Loucy (cell line): ENCODE measurements around the gene FOXK2.

Source experiments
- H2AFZ ChIP-seq: fragments of 200-600 bp; sonication (generic); 2 replicates; pipeline ENCODE4 v1.6.0; 2016; ENCODE audit warnings: antibody characterized with exemption, mild to moderate bottlenecking, low read length, moderate library complexity
- H3F3A ChIP-seq: fragments of 200-600 bp; 2 replicates; pipeline ENCODE4 v1.6.0; 2016; ENCODE audit warnings: antibody characterized with exemption, low read depth, mild to moderate bottlenecking
- H3K27me3 ChIP-seq: fragments of 200-600 bp; sonication (generic); 2 replicates; pipeline ENCODE4 v1.6.1; 2014; ENCODE audit warnings: low read length, mild to moderate bottlenecking; ENCODE audit not compliant: insufficient read depth, poor library complexity, severe bottlenecking
- H3K36me3 ChIP-seq: fragments of 200-600 bp; sonication (generic); 2 replicates; pipeline ENCODE4 v1.6.1; 2016; ENCODE audit warnings: low read length; ENCODE audit not compliant: insufficient read depth
- H3K4me1 ChIP-seq: fragments of 200-600 bp; sonication (generic); 2 replicates; pipeline ENCODE4 v1.5.1; 2014; ENCODE audit warnings: low read length, mild to moderate bottlenecking; ENCODE audit not compliant: insufficient read depth, poor library complexity, severe bottlenecking
- H3K4me2 ChIP-seq: fragments of 200-600 bp; sonication (generic); 2 replicates; pipeline ENCODE4 v1.6.0; 2014; ENCODE audit warnings: antibody characterized with exemption, low read length, low read depth, mild to moderate bottlenecking; ENCODE audit not compliant: poor library complexity, severe bottlenecking
- H3K4me3 ChIP-seq: fragments of 200-600 bp; sonication (generic); 2 replicates; pipeline ENCODE4 v1.5.1; 2014; ENCODE audit warnings: low read length, mild to moderate bottlenecking, mixed read lengths; ENCODE audit not compliant: poor library complexity, severe bottlenecking
- H3K79me2 ChIP-seq: fragments of 200-600 bp; sonication (generic); 2 replicates; pipeline ENCODE4 v1.6.1; 2014; ENCODE audit warnings: low read length; ENCODE audit not compliant: insufficient read depth
- H3K9ac ChIP-seq: fragments of 200-600 bp; sonication (generic); 2 replicates; pipeline ENCODE4 v1.6.0; 2014; ENCODE audit warnings: mild to moderate bottlenecking, low read depth, low read length, moderate library complexity; ENCODE audit not compliant: poor library complexity, severe bottlenecking
- H3K9me2 ChIP-seq: fragments of 200-600 bp; sonication (generic); replicated peaks from 2 replicates; pipeline ENCODE4 v1.6.1; 2016; ENCODE audit warnings: low read depth, low read length, mixed read lengths
- H3K9me3 ChIP-seq: fragments of 200-600 bp; sonication (generic); 2 replicates; pipeline ENCODE4 v1.6.1; 2014; ENCODE audit warnings: mild to moderate bottlenecking, antibody characterized with exemption, low read length, low read depth; ENCODE audit not compliant: insufficient read depth
- H4K20me1 ChIP-seq: fragments of 200-600 bp; sonication (generic); 2 replicates; pipeline ENCODE4 v1.6.0; 2014; ENCODE audit warnings: antibody characterized with exemption, low read length, mild to moderate bottlenecking; ENCODE audit not compliant: insufficient read depth, poor library complexity, severe bottlenecking
- EZH2phosphoT487 ChIP-seq: fragments of 200-600 bp; IDR thresholded peaks from 2 replicates; pipeline ENCODE4 v1.6.1; 2018; ENCODE audit warnings: antibody characterized with exemption, mild to moderate bottlenecking, moderate library complexity, borderline replicate concordance
- TF ChIP-seq, protein P1 (sequence below): fragments of 200-600 bp; sonication (generic); conservative IDR thresholded peaks from 2 replicates; pipeline ENCODE4 v1.5.1; 2014; ENCODE audit warnings: mild to moderate bottlenecking, antibody characterized with exemption, low read length

FOXK2 gene

DNA sequence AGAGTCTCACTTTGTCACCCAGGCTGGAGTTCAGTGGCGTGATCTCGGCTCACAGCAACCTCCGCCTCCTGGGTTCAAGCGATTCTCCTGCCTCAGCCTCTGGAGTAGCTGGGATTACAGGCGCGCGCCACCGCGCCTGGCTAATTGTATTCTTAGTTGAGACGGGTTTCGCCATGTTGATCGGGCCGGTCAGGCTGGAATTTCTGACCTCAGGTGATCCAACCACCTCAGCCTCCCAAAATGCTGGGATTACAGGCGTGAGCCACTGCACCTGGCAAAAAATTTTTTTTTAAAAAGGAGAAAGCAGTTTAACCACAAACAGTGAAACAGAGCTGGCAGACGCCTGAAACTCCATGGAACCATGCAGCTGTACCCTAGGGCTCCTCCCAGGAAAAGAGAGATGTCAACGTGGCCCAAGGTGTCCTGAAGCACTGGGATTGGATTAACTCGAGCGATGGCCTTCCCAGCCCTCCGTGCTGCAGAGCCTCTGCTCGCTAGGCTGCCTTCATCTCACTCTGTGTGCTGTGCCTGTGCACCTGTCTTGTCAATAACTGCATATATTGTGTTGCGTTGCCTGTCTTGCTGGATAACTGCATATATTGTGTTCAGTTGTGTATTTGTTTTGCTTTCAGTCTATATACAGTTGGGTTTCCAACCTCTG, 29.6 kb upstream of the FOXK2 start:
- Histone ChIP-seq H4K20me1 (no peaks in the 10 kb centered on the region), H3K4me3 (no peak overlapping the region), H3F3A (no peaks in the 10 kb centered on the region), H3K36me3 (peaks cover 42% of the 10 kb centered on the region), H3K4me1 (no peaks in the 10 kb centered on the region), H3K9me3 (no peaks in the 10 kb centered on the region), H3K4me2 (no peak overlapping the region), H3K79me2 (no peaks in the 10 kb centered on the region), H2AFZ (no peak overlapping the region), H3K9me2 (no peaks in the 10 kb centered on the region), H3K27me3 (no peaks in the 10 kb centered on the region), H3K9ac (no peak overlapping the region)
- TF ChIP-seq, protein P1, sequence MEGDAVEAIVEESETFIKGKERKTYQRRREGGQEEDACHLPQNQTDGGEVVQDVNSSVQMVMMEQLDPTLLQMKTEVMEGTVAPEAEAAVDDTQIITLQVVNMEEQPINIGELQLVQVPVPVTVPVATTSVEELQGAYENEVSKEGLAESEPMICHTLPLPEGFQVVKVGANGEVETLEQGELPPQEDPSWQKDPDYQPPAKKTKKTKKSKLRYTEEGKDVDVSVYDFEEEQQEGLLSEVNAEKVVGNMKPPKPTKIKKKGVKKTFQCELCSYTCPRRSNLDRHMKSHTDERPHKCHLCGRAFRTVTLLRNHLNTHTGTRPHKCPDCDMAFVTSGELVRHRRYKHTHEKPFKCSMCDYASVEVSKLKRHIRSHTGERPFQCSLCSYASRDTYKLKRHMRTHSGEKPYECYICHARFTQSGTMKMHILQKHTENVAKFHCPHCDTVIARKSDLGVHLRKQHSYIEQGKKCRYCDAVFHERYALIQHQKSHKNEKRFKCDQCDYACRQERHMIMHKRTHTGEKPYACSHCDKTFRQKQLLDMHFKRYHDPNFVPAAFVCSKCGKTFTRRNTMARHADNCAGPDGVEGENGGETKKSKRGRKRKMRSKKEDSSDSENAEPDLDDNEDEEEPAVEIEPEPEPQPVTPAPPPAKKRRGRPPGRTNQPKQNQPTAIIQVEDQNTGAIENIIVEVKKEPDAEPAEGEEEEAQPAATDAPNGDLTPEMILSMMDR = no peak
- no peak for TF ChIP-seq EZH2phosphoT487

GRCh38 chr17:82490512-82491195, 28.9 kb upstream of the FOXK2 start:
- Histone ChIP-seq H2AFZ (no peak overlapping the region), H3K4me2 (no peak overlapping the region)

DNA sequence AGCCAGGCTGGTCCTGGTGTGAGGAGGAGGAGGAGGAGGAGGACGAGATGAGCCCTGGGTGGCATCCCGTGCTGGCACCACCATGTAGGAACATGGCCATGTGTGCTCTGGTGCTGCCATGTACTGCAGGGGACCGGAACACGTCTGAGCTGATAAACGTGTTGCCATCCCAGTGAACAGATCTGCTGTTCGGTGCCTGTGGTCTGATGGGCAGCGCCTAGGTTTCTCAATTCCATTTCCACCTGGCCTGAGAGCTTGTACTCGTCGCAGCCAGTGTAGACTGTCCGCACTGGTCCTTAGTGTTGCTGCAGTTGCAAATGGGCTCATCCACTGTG, 28.4 kb upstream of the FOXK2 start:
- no peaks in the 10 kb centered on the region for H3K27me3 ChIP-seq
- H4K20me1 ChIP-seq = no peaks in the 10 kb centered on the region
- H2AFZ ChIP-seq = no peak overlapping the region
- H3K36me3 ChIP-seq = peaks cover 30% of the 10 kb centered on the region; the same call in 1 of the 2 replicates
- no peaks in the 10 kb centered on the region for H3K9me3 ChIP-seq
- H3K4me2 ChIP-seq = no peak overlapping the region
- H3K4me3 ChIP-seq = no peak overlapping the region
- TF ChIP-seq EZH2phosphoT487 = no peak
- TF ChIP-seq, protein P1 = no peak
- H3K9ac ChIP-seq = no peak overlapping the region
- no peaks in the 10 kb centered on the region for H3F3A ChIP-seq
- H3K4me1 ChIP-seq = peaks cover 8% of the 10 kb centered on the region
- no peaks in the 10 kb centered on the region for H3K79me2 ChIP-seq
- H3K9me2 ChIP-seq = no peaks in the 10 kb centered on the region

More at GRCh38 chr17:82490512-82491195, 28.9 kb upstream of the FOXK2 start:
- Histone ChIP-seq H3K79me2 (no peaks in the 10 kb centered on the region), H3K36me3 (peaks cover 36% of the 10 kb centered on the region), H3K27me3 (no peaks in the 10 kb centered on the region), H3K4me3 (no peak overlapping the region), H3K4me1 (peaks cover 4% of the 10 kb centered on the region), H3K9ac (no peak overlapping the region), H3K9me2 (no peaks in the 10 kb centered on the region), H4K20me1 (no peaks in the 10 kb centered on the region), H3K9me3 (no peaks in the 10 kb centered on the region), H3F3A (no peaks in the 10 kb centered on the region)
- TF ChIP-seq, protein P1 = no peak
- TF ChIP-seq EZH2phosphoT487 = no peak
